Stomach (tissue), 4 donors: ENCODE measurements around the gene KCNJ9.

ENCODE experiments used
- POLR2A ChIP-seq, 4 donors: fragments of 450-650 bp; IDR thresholded peaks; one replicate each; pipeline ENCODE4 v1.6.1; 2016; ENCODE audit warnings: antibody characterized with exemption in 4 of 4, control low read depth in 2 of 4, mild to moderate bottlenecking in 1 of 4, moderate library complexity in 1 of 4
- POLR2AphosphoS5 ChIP-seq, 3 donors: sonication (generic); formaldehyde crosslinking; IDR thresholded peaks; one replicate each; pipeline ENCODE4 v1.6.1; 2016; ENCODE audit warnings: antibody characterized with exemption in 3 of 3
- TF ChIP-seq, protein P1 (sequence below), 7 experiments: fragments of 450-650 bp in 4 of 7; fragments of 200-600 bp in 3 of 7; sonication (generic) in 3 of 7; IDR thresholded peaks; one replicate each; pipeline ENCODE4 v1.5.1; 2016 to 2019; ENCODE audit warnings: antibody characterized with exemption in 7 of 7, control low read depth in 2 of 7, mild to moderate bottlenecking in 1 of 7

DNA sequence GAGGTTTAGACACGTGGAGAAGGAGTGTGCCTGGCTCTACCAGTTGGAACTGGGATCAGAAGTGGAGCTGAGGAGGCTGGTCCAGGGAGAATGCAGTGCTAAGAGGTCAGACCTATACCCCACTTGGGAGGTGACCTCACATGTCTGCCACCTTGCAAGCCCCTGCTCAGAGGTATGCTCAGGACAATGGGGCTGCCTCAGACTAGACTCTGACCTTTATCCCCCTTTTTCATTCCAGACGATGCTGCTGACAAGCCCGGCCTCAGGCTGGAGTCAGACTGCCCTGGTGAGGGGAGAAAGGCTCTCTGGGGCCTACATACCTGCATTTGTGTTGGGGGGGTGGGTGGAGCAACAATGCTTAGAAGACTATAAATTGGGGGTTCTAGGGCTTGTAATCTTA is 16.6 kb upstream of the KCNJ9 start:
- TF ChIP-seq, protein P1, sequence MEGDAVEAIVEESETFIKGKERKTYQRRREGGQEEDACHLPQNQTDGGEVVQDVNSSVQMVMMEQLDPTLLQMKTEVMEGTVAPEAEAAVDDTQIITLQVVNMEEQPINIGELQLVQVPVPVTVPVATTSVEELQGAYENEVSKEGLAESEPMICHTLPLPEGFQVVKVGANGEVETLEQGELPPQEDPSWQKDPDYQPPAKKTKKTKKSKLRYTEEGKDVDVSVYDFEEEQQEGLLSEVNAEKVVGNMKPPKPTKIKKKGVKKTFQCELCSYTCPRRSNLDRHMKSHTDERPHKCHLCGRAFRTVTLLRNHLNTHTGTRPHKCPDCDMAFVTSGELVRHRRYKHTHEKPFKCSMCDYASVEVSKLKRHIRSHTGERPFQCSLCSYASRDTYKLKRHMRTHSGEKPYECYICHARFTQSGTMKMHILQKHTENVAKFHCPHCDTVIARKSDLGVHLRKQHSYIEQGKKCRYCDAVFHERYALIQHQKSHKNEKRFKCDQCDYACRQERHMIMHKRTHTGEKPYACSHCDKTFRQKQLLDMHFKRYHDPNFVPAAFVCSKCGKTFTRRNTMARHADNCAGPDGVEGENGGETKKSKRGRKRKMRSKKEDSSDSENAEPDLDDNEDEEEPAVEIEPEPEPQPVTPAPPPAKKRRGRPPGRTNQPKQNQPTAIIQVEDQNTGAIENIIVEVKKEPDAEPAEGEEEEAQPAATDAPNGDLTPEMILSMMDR (IDR thresholded peaks at IDR 0.05) = no peak
- TF ChIP-seq POLR2A (IDR thresholded peaks at IDR 0.05) (no peak), POLR2AphosphoS5 (IDR thresholded peaks at IDR 0.05) (no peak)
